Activated CD8-positive, alpha-beta T cell treated with anti-CD3 and anti-CD28 coated beads for 36 hours (primary cell): ENCODE data around the gene NCK2. TPM values are rescaled to one million over a fixed set of nuclear protein-coding genes. Genes with fewer than 3 reads are reported as not detected.

ENCODE experiments used
- ATAC-seq: fragments of 200-7000 bp; cut with Tn5 transposase; one replicate; pipeline ENCODE4 v1.10.0; 2021; ENCODE audit warnings: mild to moderate bottlenecking, moderate library complexity
- CTCF ChIA-PET: fragments of 350-600 bp; sonication (Branson Sonifier 250); formaldehyde crosslinking; loops from one replicate; lab custom pipeline; 2021; ENCODE audit warnings: antibody characterized with exemption; lab: Charles Lee
- POLR2A ChIA-PET: fragments of 350-600 bp; sonication (Branson Sonifier 250); formaldehyde crosslinking; loops from one replicate; lab custom pipeline; 2021; ENCODE audit warnings: antibody characterized with exemption; lab: Charles Lee
- DNase-seq: peaks from one replicate; pipeline ENCODE4 v3.0.0-alpha.2; 2020
- H3K27ac Mint-ChIP-seq: one replicate; pipeline ENCODE4 v1.8.0; 2021; ENCODE audit warnings: mild to moderate bottlenecking, mixed read lengths
- H3K27me3 Mint-ChIP-seq: one replicate; pipeline ENCODE4 v1.8.0; 2021; ENCODE audit warnings: mixed read lengths
- H3K36me3 Mint-ChIP-seq: one replicate; pipeline ENCODE4 v1.8.0; 2021; ENCODE audit warnings: low read depth, mixed read lengths
- H3K4me1 Mint-ChIP-seq: one replicate; pipeline ENCODE4 v1.8.0; 2021; ENCODE audit warnings: low read depth, mixed read lengths
- H3K4me3 Mint-ChIP-seq: one replicate; pipeline ENCODE4 v1.8.0; 2021; ENCODE audit warnings: mild to moderate bottlenecking, moderate library complexity, mixed read lengths
- H3K9me3 Mint-ChIP-seq: one replicate; pipeline ENCODE4 v1.8.0; 2021; ENCODE audit warnings: mixed read lengths
- CTCF ChIP-seq: fragments of 200-600 bp; IDR thresholded peaks from one replicate; pipeline ENCODE4 v1.8.0; 2022; ENCODE audit warnings: antibody characterized with exemption, mild to moderate bottlenecking
- intact Hi-C: fragments of 100-400 bp; cut with micrococcal nuclease; formaldehyde crosslinking; loops from one replicate; pipeline ENCODE4 v1.10.0; 2022
- total RNA-seq, 2 experiments: library from RNA; stranded (reverse); gene quantifications; one replicate each; pipeline ENCODE4 v1.2.3, GENCODE V29; 2021

NCK2 gene
- total RNA-seq, 2 experiments from 2014 or later = 68.3 to 69.7 TPM

- H3K27ac Mint-ChIP-seq = peak overlapping the region; percentile 61
- H3K36me3 Mint-ChIP-seq = peaks cover 46% of the 10 kb centered on the region
- intact Hi-C loops = no loop called here
- no peaks in the 10 kb centered on the region for H3K27me3 Mint-ChIP-seq
- peak; percentile 29 for ATAC-seq
- H3K4me1 Mint-ChIP-seq = peaks cover 79% of the 10 kb centered on the region
- TF ChIP-seq CTCF = no peak
- no peak overlapping the region for H3K4me3 Mint-ChIP-seq
- ChIA-PET CTCF (interaction anchor here (0.8 to 1.8 kb wide), 3 partner anchors 34 to 236 kb away, joined by 3 to 4 read pairs (median 3); no protein-coding TSS in a partner anchor), POLR2A (interaction anchor here (1.4 kb wide), 1 partner anchor 9 kb away, joined by 3 read pairs; no protein-coding TSS in a partner anchor)
- H3K9me3 Mint-ChIP-seq = peaks cover 4% of the 10 kb centered on the region
- no peak for DNase-seq
Observed at GRCh38 chr2:105812180-105813044, 67.7 kb downstream of the NCK2 start.

- TF ChIP-seq CTCF = no peak
- ATAC-seq (no peak), DNase-seq (no peak)
- Mint-ChIP-seq H3K9me3 (peaks cover 4% of the 10 kb centered on the region), H3K4me1 (peaks cover 78% of the 10 kb centered on the region), H3K27me3 (no peaks in the 10 kb centered on the region), H3K27ac (peak overlapping the region; percentile 61), H3K36me3 (peaks cover 49% of the 10 kb centered on the region), H3K4me3 (no peak overlapping the region)
- CTCF ChIA-PET = interaction anchor here (0.8 to 1.8 kb wide), 2 partner anchors 35 to 236 kb away, joined by 3 to 4 read pairs; no protein-coding TSS in a partner anchor
- intact Hi-C loops = no loop called here
- POLR2A ChIA-PET = interaction anchor here (0.6 to 1.4 kb wide), 2 partner anchors 10 to 42 kb away, joined by 3 read pairs; no protein-coding TSS in a partner anchor
Observed at GRCh38 chr2:105813045-105813315, 68.3 kb downstream of the NCK2 start.

GRCh38 chr2:105813405-105813804, 68.7 kb downstream of the NCK2 start:
- H3K27ac Mint-ChIP-seq = peak overlapping the region; percentile 61
- intact Hi-C loops = no loop called here
- no peak for ATAC-seq
- DNase-seq = no peak
- ChIA-PET POLR2A (interaction anchor here (0.6 to 1.4 kb wide), 3 partner anchors 10 to 41 kb away, joined by 3 to 5 read pairs (median 3); no protein-coding TSS in a partner anchor), CTCF (interaction anchor here (1.8 kb wide), 1 partner anchor 35 kb away, joined by 4 read pairs; no protein-coding TSS in a partner anchor)
- H3K36me3 Mint-ChIP-seq = peaks cover 45% of the 10 kb centered on the region
- peaks cover 75% of the 10 kb centered on the region for H3K4me1 Mint-ChIP-seq
- no peaks in the 10 kb centered on the region for H3K27me3 Mint-ChIP-seq
- H3K9me3 Mint-ChIP-seq = peaks cover 4% of the 10 kb centered on the region
- no peak for TF ChIP-seq CTCF
- H3K4me3 Mint-ChIP-seq = no peak overlapping the region

- POLR2A ChIA-PET = no interaction called here
- DNase-seq = no peak
- Mint-ChIP-seq H3K27me3 (no peaks in the 10 kb centered on the region), H3K4me3 (no peak overlapping the region), H3K4me1 (peaks cover 73% of the 10 kb centered on the region), H3K27ac (peak overlapping the region; percentile 65), H3K9me3 (peaks cover 2% of the 10 kb centered on the region), H3K36me3 (peaks cover 44% of the 10 kb centered on the region)
- ATAC-seq = no peak
- CTCF ChIA-PET = no interaction called here
- intact Hi-C loops = no loop called here
- no peak for TF ChIP-seq CTCF
Observed at GRCh38 chr2:105814291-105814940, 69.7 kb downstream of the NCK2 start.
